IMR-90 (cell line): ENCODE measurements around the gene PSD. TPM values are rescaled to one million over a fixed set of nuclear protein-coding genes. Genes with fewer than 3 reads are reported as not detected.

Experiments used
- ATAC-seq: fragments of 200-7000 bp; cut with Tn5 transposase; 2 replicates; pipeline ENCODE4 v1.9.1; 2020; ENCODE audit warnings: low read depth, mild to moderate bottlenecking, moderate library complexity
- BruUV-seq: library from RNA; stranded (reverse); fragments of 400-500 nt; replicated peaks from 2 replicates; lab custom pipeline; 2021; lab: Mats Ljungman, UMichigan
- CTCF ChIA-PET: fragments of 300-600 bp; formaldehyde crosslinking; extraction: SDS; loops from one replicate; lab custom pipeline; 2021; ENCODE audit warnings: antibody characterized with exemption; lab: Yijun Ruan, JAX
- POLR2A ChIA-PET: fragments of 300-600 bp; sonication (Branson Sonifier 250); formaldehyde crosslinking; loops from one replicate; lab custom pipeline; 2022; ENCODE audit warnings: antibody characterized with exemption; ENCODE audit not compliant: unreplicated experiment; lab: Charles Lee
- DNase-seq: peaks from one replicate; pipeline ENCODE4 v3.0.0; 2013
- H2AFZ ChIP-seq: replicated peaks from 2 replicates; pipeline ENCODE3; 2013; ENCODE audit warnings: low read length, mild to moderate bottlenecking; ENCODE audit not compliant: poor library complexity
- H2AK5ac ChIP-seq: 2 replicates; pipeline ENCODE4 v1.6.1; 2013; ENCODE audit warnings: low read depth, low read length, inconsistent platforms
- H2AK9ac ChIP-seq: replicated peaks from 2 replicates; pipeline ENCODE3; 2013; ENCODE audit warnings: mild to moderate bottlenecking, low read depth, low read length, moderate library complexity; ENCODE audit not compliant: poor library complexity
- H2BK120ac ChIP-seq: 2 replicates; pipeline ENCODE4 v1.6.1; 2013; ENCODE audit warnings: low read depth, low read length, inconsistent platforms
- H2BK15ac ChIP-seq: 3 replicates; pipeline ENCODE4 v1.6.1; 2013; ENCODE audit warnings: low read depth, low read length, inconsistent platforms
- H2BK20ac ChIP-seq: 2 replicates; pipeline ENCODE4 v1.6.1; 2013; ENCODE audit warnings: low read depth, mild to moderate bottlenecking, inconsistent platforms, low read length, moderate library complexity
- H2BK5ac ChIP-seq: 2 replicates; pipeline ENCODE4 v1.6.1; 2013; ENCODE audit warnings: mild to moderate bottlenecking, low read depth, low read length, inconsistent platforms; ENCODE audit not compliant: poor library complexity, severe bottlenecking
- H3K14ac ChIP-seq: replicated peaks from 2 replicates; pipeline ENCODE4 v1.6.1; 2013; ENCODE audit warnings: low read depth, low read length, inconsistent platforms
- H3K18ac ChIP-seq: 2 replicates; pipeline ENCODE4 v1.6.1; 2013; ENCODE audit warnings: low read depth, low read length, control low read depth
- H3K23ac ChIP-seq: 2 replicates; pipeline ENCODE4 v1.6.1; 2013; ENCODE audit warnings: low read depth, low read length, inconsistent platforms
- H3K27ac ChIP-seq: 2 replicates; pipeline ENCODE4 v1.5.1; 2013; ENCODE audit warnings: mild to moderate bottlenecking, control low read depth, low read length; ENCODE audit not compliant: insufficient read depth
- H3K27me3 ChIP-seq: 2 replicates; pipeline ENCODE4 v1.6.1; 2013; ENCODE audit warnings: low read length; ENCODE audit not compliant: control insufficient read depth, insufficient read depth
- H3K36me3 ChIP-seq: 2 replicates; pipeline ENCODE4 v1.6.1; 2013; ENCODE audit warnings: low read length, mixed read lengths; ENCODE audit not compliant: control insufficient read depth, insufficient read depth
- H3K4ac ChIP-seq: 2 replicates; pipeline ENCODE4 v1.6.1; 2013; ENCODE audit warnings: low read depth, low read length, inconsistent platforms
- H3K4me1 ChIP-seq: 2 replicates; pipeline ENCODE4 v1.6.1; 2013; ENCODE audit warnings: low read length, mixed read lengths; ENCODE audit not compliant: control insufficient read depth, insufficient read depth
- H3K4me2 ChIP-seq: 2 replicates; pipeline ENCODE4 v1.6.1; 2013; ENCODE audit warnings: low read depth, mild to moderate bottlenecking, control low read depth, low read length, moderate library complexity
- H3K4me3 ChIP-seq: 2 replicates; pipeline ENCODE4 v1.5.1; 2013; ENCODE audit warnings: low read depth, mild to moderate bottlenecking, control low read depth, low read length, moderate library complexity; ENCODE audit not compliant: insufficient read depth
- H3K56ac ChIP-seq: 2 replicates; pipeline ENCODE4 v1.6.1; 2013; ENCODE audit warnings: low read length, inconsistent platforms; ENCODE audit not compliant: insufficient read depth; ENCODE audit errors: extremely low read depth
- H3K79me1 ChIP-seq, 2 experiments: 2 replicates each; pipeline ENCODE4 v1.6.1; 2013; ENCODE audit warnings: low read length in 2 of 2, inconsistent platforms in 1 of 2, low read depth in 1 of 2
- H3K9ac ChIP-seq: 2 replicates; pipeline ENCODE4 v1.6.1; 2013; ENCODE audit warnings: low read depth, low read length, control low read depth
- H3K9me1 ChIP-seq: 2 replicates; pipeline ENCODE4 v1.6.1; 2013; ENCODE audit warnings: low read length, inconsistent platforms; ENCODE audit not compliant: insufficient read depth
- H3K9me3 ChIP-seq: 2 replicates; pipeline ENCODE4 v1.6.1; 2013; ENCODE audit warnings: low read length; ENCODE audit not compliant: control insufficient read depth, insufficient read depth
- H4K20me1 ChIP-seq: 2 replicates; pipeline ENCODE4 v1.6.1; 2013; ENCODE audit warnings: low read length, inconsistent platforms; ENCODE audit not compliant: insufficient read depth
- H4K5ac ChIP-seq: 2 replicates; pipeline ENCODE4 v1.6.1; 2013; ENCODE audit warnings: mild to moderate bottlenecking, low read depth, low read length, control low read depth
- H4K8ac ChIP-seq, 2 experiments: 2 replicates each; pipeline ENCODE4 v1.6.1; 2013; ENCODE audit warnings: low read depth in 2 of 2, low read length in 2 of 2, control low read depth in 1 of 2, inconsistent platforms in 1 of 2
- H4K91ac ChIP-seq: 2 replicates; pipeline ENCODE4 v1.6.1; 2013; ENCODE audit warnings: low read depth, low read length, inconsistent platforms; ENCODE audit not compliant: insufficient read depth
- CHD1 ChIP-seq: IDR thresholded peaks from 2 replicates; pipeline ENCODE4 v1.6.1; 2012; ENCODE audit warnings: low read depth, low read length, improper control_type of control experiment
- CTCF ChIP-seq: conservative IDR thresholded peaks from 2 replicates; pipeline ENCODE4 v1.5.1; 2012; ENCODE audit warnings: mild to moderate bottlenecking, low read depth, low read length, improper control_type of control experiment
- ELK1 ChIP-seq: fragments of 150-350 bp; IDR thresholded peaks from 2 replicates; pipeline ENCODE4 v1.6.1; 2016; ENCODE audit warnings: low read depth, mild to moderate bottlenecking, low read length, moderate library complexity, borderline replicate concordance
- FOS ChIP-seq: fragments of 150-350 bp; IDR thresholded peaks from 2 replicates; pipeline ENCODE4 v1.6.1; 2016; ENCODE audit warnings: low read depth, low read length
- MAFK ChIP-seq: IDR thresholded peaks from 2 replicates; pipeline ENCODE4 v1.6.1; 2012; ENCODE audit warnings: low read depth, low read length, improper control_type of control experiment
- MXI1 ChIP-seq: IDR thresholded peaks from 2 replicates; pipeline ENCODE4 v1.6.1; 2012; ENCODE audit warnings: low read depth, mild to moderate bottlenecking, low read length, moderate library complexity, borderline replicate concordance
- POLR2A ChIP-seq: IDR thresholded peaks from 2 replicates; pipeline ENCODE4 v1.6.1; 2012; ENCODE audit warnings: mild to moderate bottlenecking, low read depth, low read length
- RCOR1 ChIP-seq: IDR thresholded peaks from 2 replicates; pipeline ENCODE4 v1.6.1; 2012; ENCODE audit warnings: mild to moderate bottlenecking, low read length, improper control_type of control experiment; ENCODE audit not compliant: insufficient replicate concordance
- RFX5 ChIP-seq: IDR thresholded peaks from 2 replicates; pipeline ENCODE4 v1.8.0; 2012; ENCODE audit warnings: low read depth, mild to moderate bottlenecking, low read length, moderate library complexity
- SMC3 ChIP-seq: fragments of 150-350 bp; IDR thresholded peaks from 2 replicates; pipeline ENCODE4 v1.6.1; 2016; ENCODE audit warnings: low read depth, mild to moderate bottlenecking, antibody characterized with exemption, low read length, moderate library complexity
- USF2 ChIP-seq: fragments of 150-350 bp; IDR thresholded peaks from 2 replicates; pipeline ENCODE4 v1.6.1; 2017; ENCODE audit warnings: mild to moderate bottlenecking, antibody characterized with exemption, low read length, low read depth
- WGBS, 2 experiments: methylation state at CpG; one replicate each; pipeline versions ENCODE4 v1.1.5 to v1.1.7; 2013; ENCODE audit warnings: missing lambda C conversion rate in 2 of 2; ENCODE audit not compliant: insufficient read length in 1 of 2; ENCODE audit errors: extremely low coverage in 2 of 2; 5-methylcytosine and 5-hydroxymethylcytosine counted together
- dilution Hi-C: fragments of 300-500 bp; cut with HindIII; formaldehyde crosslinking; loops from one replicate; pipeline ENCODE4 v1.14.3; 2018; ENCODE audit warnings: low sequenced_read_pairs; ENCODE audit not compliant: unreplicated experiment
- in situ Hi-C: fragments of 300-500 bp; cut with MboI; formaldehyde crosslinking; loops from 3 replicates; pipeline ENCODE4 v1.14.3; 2019; ENCODE audit warnings: low sequenced_read_pairs, inconsistent platforms, mixed read lengths
- intact Hi-C: fragments of 100-400 bp; cut with micrococcal nuclease; formaldehyde crosslinking; loops from 2 replicates; pipeline ENCODE4 v1.10.0; 2022
- polyA plus RNA-seq, 3 experiments: library from polyadenylated mRNA; depleted of rRNA; stranded (reverse); fragments of >200 nt; gene quantifications; 2 replicates each; pipeline ENCODE4 v1.2.3, GENCODE V29; 2012; ENCODE audit warnings: low replicate concordance in 1 of 3
- total RNA-seq: library from RNA; depleted of rRNA; stranded (reverse); fragments of >200 nt; gene quantifications from 2 replicates; pipeline ENCODE4 v1.2.3, GENCODE V29; 2012

Gene PSD
- total and polyA plus RNA-seq, 2 of the 4 experiments (the other 2 are of a cell fraction): 2.0 to 4.4 TPM

GRCh38 chr10:102418622-102419268 lies at the start of gene PSD (continued):
- TF ChIP-seq USF2: no peak
- TF ChIP-seq POLR2A: no peak
- TF ChIP-seq FOS: no peak
- no peak for TF ChIP-seq CHD1

GRCh38 chr10:102467971-102468438 lies 49.4 kb upstream of the PSD start:
- ATAC-seq (no peak), DNase-seq (no peak)
- Histone ChIP-seq H3K27ac (no peak overlapping the region), H4K5ac (no peak overlapping the region), H3K23ac (no peak overlapping the region), H3K36me3 (no peaks in the 10 kb centered on the region), H3K9me3 (no peaks in the 10 kb centered on the region), H3K9ac (no peak overlapping the region), H3K4me2 (no peak overlapping the region), H4K8ac (no peak overlapping the region), H3K4me1 (no peaks in the 10 kb centered on the region), H3K4me3 (no peak overlapping the region), H2AK9ac (no peak overlapping the region), H3K79me1 (no peaks in the 10 kb centered on the region), H4K20me1 (no peaks in the 10 kb centered on the region), H2BK5ac (no peak overlapping the region), H2BK15ac (no peak overlapping the region), H3K9me1 (no peaks in the 10 kb centered on the region), H3K27me3 (no peaks in the 10 kb centered on the region; the same call in 1 of the 2 replicates), H2BK20ac (no peak overlapping the region), H2BK120ac (no peak overlapping the region), H3K56ac (no peak overlapping the region), H3K18ac (no peak overlapping the region), H3K14ac (no peak overlapping the region), H2AFZ (no peak overlapping the region), H3K4ac (no peak overlapping the region), H4K91ac (no peak overlapping the region), H2AK5ac (no peak overlapping the region)
- ChIA-PET POLR2A (no interaction called here), CTCF (no interaction called here)
- intact Hi-C loops: no loop called here
- BruUV-seq: no TSS peak
- dilution Hi-C loops: no loop called here
- no CpG with 5 or more reads among the region's 6 CpGs for WGBS, 2 experiments
- in situ Hi-C loops: no loop called here
- no peak for TF ChIP-seq MAFK
- TF ChIP-seq RCOR1: no peak
- TF ChIP-seq RFX5: no peak
- TF ChIP-seq FOS: no peak
- no peak for TF ChIP-seq MXI1
- TF ChIP-seq SMC3: no peak
- no peak for TF ChIP-seq CHD1
- TF ChIP-seq ELK1: no peak
- TF ChIP-seq USF2: no peak
- TF ChIP-seq CTCF: no peak
